ENCODE data around the gene SRGAP1.

Gene SRGAP1

GRCh38 chr12:63949902-63950301 is 105.4 kb downstream of the SRGAP1 start:
- Histone ChIP-seq H3K4me3 (no peak overlapping the region), H3K27ac (peak overlapping the region in 1 of 2 donors; percentile 11)
- no peak for TF ChIP-seq CTCF (IDR thresholded peaks at IDR 0.05)
- DNase-seq (ENCODE audit: low spot score), result no peak

- DNase-seq (ENCODE audit: low spot score), result no peak
These were observed 108.5 kb downstream of the SRGAP1 start for GRCh38 chr12:63952995-63953394.

GRCh38 chr12:63955831-63956666 is 111.5 kb downstream of the SRGAP1 start:
- no peak for DNase-seq (ENCODE audit: low spot score)
- TF ChIP-seq CTCF (IDR thresholded peaks at IDR 0.05), result no peak
- peak overlapping the region; percentile 12 for H3K4me3 ChIP-seq
- peak overlapping the region; percentile 2 to 58 for H3K27ac ChIP-seq

More at GRCh38 chr12:63952995-63953394, 108.5 kb downstream of the SRGAP1 start:
- Histone ChIP-seq H3K4me3 (no peak overlapping the region), H3K27ac (no peak overlapping the region)
- no peak for TF ChIP-seq CTCF (IDR thresholded peaks at IDR 0.05)

- no peak for DNase-seq (ENCODE audit: low spot score)
These were observed 113.0 kb downstream of the SRGAP1 start for GRCh38 chr12:63957496-63957895.

GRCh38 chr12:63958876-63959580 is 114.5 kb downstream of the SRGAP1 start:
- TF ChIP-seq CTCF (IDR thresholded peaks at IDR 0.05), result no peak
- DNase-seq (ENCODE audit: low spot score), result no peak

More at GRCh38 chr12:63957496-63957895, 113.0 kb downstream of the SRGAP1 start:
- Histone ChIP-seq H3K4me3 (no peak overlapping the region), H3K27ac (no peak overlapping the region)
- TF ChIP-seq CTCF (IDR thresholded peaks at IDR 0.05), result no peak

GRCh38 chr12:63961048-63961447 is 116.5 kb downstream of the SRGAP1 start:
- Histone ChIP-seq H3K27ac (no peak overlapping the region), H3K4me3 (no peak overlapping the region)
- no peak for TF ChIP-seq CTCF (IDR thresholded peaks at IDR 0.05)
- DNase-seq (ENCODE audit: low spot score), result no peak

More at GRCh38 chr12:63958876-63959580, 114.5 kb downstream of the SRGAP1 start:
- Histone ChIP-seq H3K4me3 (no peak overlapping the region), H3K27ac (no peak overlapping the region)
